ENCODE measurements around the gene ECE2.

GRCh38 chr3:184316792-184317191 is 41.0 kb downstream of the ECE2 start:
- TF ChIP-seq CTCF (IDR thresholded peaks at IDR 0.05; ENCODE audit: low read depth, low read length) (no peak), MAX (IDR thresholded peaks at IDR 0.05; ENCODE audit: low read depth, low read length) (no peak), POLR2A (IDR thresholded peaks at IDR 0.05; ENCODE audit: extremely low read depth, insufficient read length) (no peak), MYC (IDR thresholded peaks at IDR 0.05; ENCODE audit: low read depth, low read length) (no peak)

Data from NB4 (cell line).